Omental fat pad (tissue), 4 donors: ENCODE results near the gene CDON. TPM values are rescaled to one million over a fixed set of nuclear protein-coding genes. Genes with fewer than 3 reads are reported as not detected.

Experiments used
- ATAC-seq: fragments of 150-250 bp; one replicate; pipeline ENCODE4 v1.9.1; 2016; ENCODE audit warnings: mild to moderate bottlenecking, moderate library complexity; ENCODE audit not compliant: low FRiP score
- DNase-seq: peaks from one replicate; pipeline ENCODE4 v3.0.0-alpha.2; 2019; ENCODE audit warnings: low spot score
- total RNA-seq, 4 donors: library from RNA; depleted of rRNA; stranded (reverse); fragments of >200 nt; gene quantifications; one replicate each; pipeline ENCODE4 v1.1.0, GENCODE V29; 2016
- TF ChIP-seq, protein P1 (sequence below), 3 donors: fragments of 450-650 bp; IDR thresholded peaks; one replicate each; pipeline ENCODE4 v1.5.1; 2016 to 2017; ENCODE audit warnings: antibody characterized with exemption in 3 of 3, mild to moderate bottlenecking in 3 of 3, moderate library complexity in 2 of 3

CDON gene
- total RNA-seq, 4 donors from 2014 or later, result 13.1 to 159 (median 43.4) TPM

DNA sequence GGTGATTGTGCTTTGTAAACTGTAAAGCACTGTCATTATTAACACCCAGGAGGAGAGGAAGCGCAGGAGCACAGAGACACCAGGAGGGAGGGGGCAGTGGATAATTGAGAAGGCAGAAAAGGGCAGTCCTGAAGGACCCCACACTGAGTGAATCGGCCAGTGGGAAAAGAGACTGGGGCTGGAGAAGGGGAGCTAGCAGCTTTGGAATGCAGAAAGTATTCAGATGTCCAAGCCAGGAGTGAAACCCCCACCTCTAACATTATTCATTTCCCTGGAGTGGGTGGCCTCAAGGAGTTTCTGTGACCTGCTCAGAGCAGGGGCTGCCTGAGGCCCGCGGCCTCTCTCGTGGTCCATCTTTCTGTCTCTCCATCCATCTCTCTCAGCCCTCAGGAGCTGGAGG is 38.0 kb upstream of the CDON start:
- TF ChIP-seq, protein P1, sequence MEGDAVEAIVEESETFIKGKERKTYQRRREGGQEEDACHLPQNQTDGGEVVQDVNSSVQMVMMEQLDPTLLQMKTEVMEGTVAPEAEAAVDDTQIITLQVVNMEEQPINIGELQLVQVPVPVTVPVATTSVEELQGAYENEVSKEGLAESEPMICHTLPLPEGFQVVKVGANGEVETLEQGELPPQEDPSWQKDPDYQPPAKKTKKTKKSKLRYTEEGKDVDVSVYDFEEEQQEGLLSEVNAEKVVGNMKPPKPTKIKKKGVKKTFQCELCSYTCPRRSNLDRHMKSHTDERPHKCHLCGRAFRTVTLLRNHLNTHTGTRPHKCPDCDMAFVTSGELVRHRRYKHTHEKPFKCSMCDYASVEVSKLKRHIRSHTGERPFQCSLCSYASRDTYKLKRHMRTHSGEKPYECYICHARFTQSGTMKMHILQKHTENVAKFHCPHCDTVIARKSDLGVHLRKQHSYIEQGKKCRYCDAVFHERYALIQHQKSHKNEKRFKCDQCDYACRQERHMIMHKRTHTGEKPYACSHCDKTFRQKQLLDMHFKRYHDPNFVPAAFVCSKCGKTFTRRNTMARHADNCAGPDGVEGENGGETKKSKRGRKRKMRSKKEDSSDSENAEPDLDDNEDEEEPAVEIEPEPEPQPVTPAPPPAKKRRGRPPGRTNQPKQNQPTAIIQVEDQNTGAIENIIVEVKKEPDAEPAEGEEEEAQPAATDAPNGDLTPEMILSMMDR (IDR thresholded peaks at IDR 0.05), result no peak
- DNase-seq (no peak), ATAC-seq (no peak)

DNA sequence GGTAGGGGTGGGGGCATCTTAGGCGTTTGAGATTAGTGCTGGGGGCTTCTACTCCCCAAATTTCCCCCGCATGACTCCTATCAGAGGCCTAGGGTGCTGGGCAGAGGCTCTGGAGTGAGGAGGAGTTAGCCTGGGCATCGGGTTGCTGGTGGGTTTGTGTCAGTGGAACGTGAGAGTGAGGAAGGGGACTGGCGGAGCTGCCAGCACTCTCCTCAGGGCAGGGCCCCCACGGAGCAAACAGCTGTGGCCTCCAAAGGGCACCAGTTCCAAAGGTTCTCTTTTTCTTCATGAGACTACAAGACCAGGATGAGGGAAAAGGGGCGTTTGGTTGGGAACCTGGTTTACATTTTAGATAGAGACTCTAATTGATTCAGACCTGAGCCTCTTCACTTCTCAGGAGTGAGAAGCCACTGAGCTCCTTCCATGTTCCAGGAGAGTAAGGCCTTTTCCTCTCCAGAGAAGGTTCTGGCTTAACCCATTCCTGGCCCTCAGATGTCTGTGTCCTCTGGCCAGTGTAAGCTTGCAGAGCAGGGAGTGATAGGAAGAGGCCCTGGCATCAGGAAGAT is 35.6 kb upstream of the CDON start:
- TF ChIP-seq, protein P1 (IDR thresholded peaks at IDR 0.05), result no peak
- no peak for ATAC-seq

DNA sequence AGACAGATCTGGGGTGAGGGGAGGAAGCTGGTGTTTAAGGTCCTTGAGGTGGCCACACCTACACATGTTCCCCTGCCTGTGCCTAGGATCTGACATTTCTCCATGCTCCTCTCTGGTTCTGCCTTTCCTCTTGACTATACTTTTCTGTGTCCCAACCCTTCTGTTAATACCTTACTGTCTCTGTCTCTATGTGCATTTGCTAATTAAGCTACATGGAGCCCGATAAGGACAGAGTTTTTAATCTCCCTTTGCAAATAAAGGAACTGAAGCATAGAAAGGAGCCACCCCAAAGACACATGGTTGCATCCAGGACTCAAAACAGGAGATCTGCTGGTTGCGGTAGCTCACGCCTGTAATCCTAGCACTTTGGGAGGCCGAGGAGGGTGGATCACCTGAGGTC is 33.1 kb upstream of the CDON start:
- ATAC-seq, result no peak
- TF ChIP-seq, protein P1 (IDR thresholded peaks at IDR 0.05), result no peak
- DNase-seq, result no peak

More for the DNA sequence above, 35.6 kb upstream of the CDON start:
- DNase-seq, result no peak

DNA sequence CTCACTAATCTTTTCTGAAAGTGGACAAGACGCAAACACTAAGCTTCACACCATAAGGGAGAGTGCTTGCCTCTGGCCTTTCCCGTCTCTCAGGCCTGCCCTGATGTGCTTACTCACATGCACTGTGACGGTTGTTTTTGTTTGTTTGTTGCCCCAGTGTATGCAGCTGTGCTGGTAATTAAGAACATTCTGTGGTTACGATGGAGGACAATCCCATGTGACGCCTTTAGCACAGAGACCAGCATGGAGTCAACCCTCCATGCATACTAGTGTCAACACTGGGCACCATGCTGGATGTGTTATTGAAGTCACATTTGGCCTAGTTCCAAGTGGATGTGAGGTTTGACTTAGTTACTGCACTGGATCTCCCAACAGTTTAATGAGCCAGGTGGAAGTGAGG is 27.8 kb upstream of the CDON start:
- TF ChIP-seq, protein P1 (IDR thresholded peaks at IDR 0.05), result no peak
- ATAC-seq (no peak), DNase-seq (no peak)

DNA sequence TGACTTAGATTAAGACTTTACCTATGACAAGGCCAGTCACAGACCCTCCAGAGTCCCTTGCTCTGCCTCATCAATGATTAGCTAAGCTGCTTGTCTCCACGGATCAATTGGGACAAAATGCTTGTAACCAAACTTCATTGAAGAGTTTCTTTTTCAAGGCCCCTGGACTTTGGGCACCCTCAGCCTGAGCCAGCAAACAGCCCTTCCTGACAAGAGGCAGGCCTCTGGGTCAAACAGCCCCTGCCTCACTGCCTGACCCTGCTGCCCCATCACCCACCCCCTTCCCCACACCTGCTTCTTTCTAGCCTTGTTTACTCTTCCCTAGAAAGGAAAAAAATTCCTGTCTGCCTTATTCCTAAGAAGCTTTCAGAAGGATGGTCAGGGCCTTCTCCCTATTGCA is 26.3 kb upstream of the CDON start:
- ATAC-seq (no peak), DNase-seq (no peak)
- TF ChIP-seq, protein P1 (IDR thresholded peaks at IDR 0.05), result no peak

DNA sequence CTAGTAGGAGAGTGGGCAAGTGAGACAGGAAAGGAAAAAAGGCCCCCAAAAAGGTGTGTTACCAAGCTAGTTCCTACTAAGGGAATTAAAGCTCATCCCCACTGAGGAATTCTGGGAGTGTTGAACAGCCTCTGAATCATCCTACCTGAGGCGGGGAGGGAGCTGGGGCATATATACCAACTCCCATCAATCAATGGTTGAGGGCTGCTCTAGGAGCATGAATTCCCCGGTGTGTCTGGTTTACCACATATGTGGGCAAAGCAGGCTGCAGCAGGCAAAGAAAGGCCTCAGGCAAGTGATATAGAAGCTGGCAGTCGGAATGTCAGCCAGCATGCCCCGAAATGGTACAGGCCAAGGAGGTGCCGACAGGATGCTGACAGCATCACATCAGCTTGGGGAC is 23.6 kb upstream of the CDON start:
- TF ChIP-seq, protein P1 (IDR thresholded peaks at IDR 0.05), result no peak
- DNase-seq (no peak), ATAC-seq (no peak)

DNA sequence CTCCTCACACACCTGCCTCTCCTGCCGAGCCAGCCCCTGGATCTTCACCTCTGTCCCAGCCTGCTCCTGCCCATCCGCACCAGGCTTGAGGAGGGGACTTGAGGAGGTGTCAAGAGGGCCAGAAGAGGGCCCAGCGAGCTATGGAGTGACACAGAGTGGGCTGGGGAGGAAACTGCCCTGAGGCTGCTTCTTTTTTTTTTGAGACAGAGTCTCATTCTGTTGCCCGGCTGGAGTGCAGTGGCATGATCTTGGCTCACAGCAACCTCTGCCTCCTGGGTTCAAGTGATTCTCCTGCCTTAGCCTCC is 21.9 kb upstream of the CDON start:
- ATAC-seq (no peak), DNase-seq (no peak)
- TF ChIP-seq, protein P1 (IDR thresholded peaks at IDR 0.05), result no peak
